Measurements from ENCODE around the gene SLIT3. TPM values are rescaled to one million over a fixed set of nuclear protein-coding genes. Genes with fewer than 3 reads are reported as not detected.

The SLIT3 gene
- total RNA-seq, 4 donors from 2014 or later, result 46.3 to 89.0 (median 68.0) TPM

- no peak for ATAC-seq (ENCODE audit: low FRiP score)
- no peak for TF ChIP-seq CTCF (IDR thresholded peaks at IDR 0.05)
- no peak for DNase-seq (ENCODE audit: low spot score)
These were observed 326.9 kb downstream of the SLIT3 start for GRCh38 chr5:168974082-168974481.

- DNase-seq (ENCODE audit: low spot score) (no peak), ATAC-seq (ENCODE audit: low FRiP score) (no peak)
- no peak for TF ChIP-seq CTCF (IDR thresholded peaks at IDR 0.05)
These were observed 328.2 kb downstream of the SLIT3 start for GRCh38 chr5:168972731-168973130.

GRCh38 chr5:168971100-168971499 lies 329.8 kb downstream of the SLIT3 start:
- TF ChIP-seq CTCF (IDR thresholded peaks at IDR 0.05), result no peak
- ATAC-seq (ENCODE audit: low FRiP score) (no peak), DNase-seq (ENCODE audit: low spot score) (no peak)

- no peak for ATAC-seq (ENCODE audit: low FRiP score)
- no peak for DNase-seq (ENCODE audit: low spot score)
- TF ChIP-seq CTCF (IDR thresholded peaks at IDR 0.05), result no peak
These were observed 331.5 kb downstream of the SLIT3 start for GRCh38 chr5:168969326-168969886.

GRCh38 chr5:168967882-168968620 lies 332.9 kb downstream of the SLIT3 start:
- peak; percentile 3 for ATAC-seq (ENCODE audit: low FRiP score)

GRCh38 chr5:168965638-168966037 lies 335.3 kb downstream of the SLIT3 start:
- ATAC-seq (ENCODE audit: low FRiP score) (no peak), DNase-seq (ENCODE audit: low spot score) (no peak)
- no peak for TF ChIP-seq CTCF (IDR thresholded peaks at IDR 0.05)

More at GRCh38 chr5:168967882-168968620, 332.9 kb downstream of the SLIT3 start:
- no peak for DNase-seq (ENCODE audit: low spot score)
- no peak for TF ChIP-seq CTCF (IDR thresholded peaks at IDR 0.05)

GRCh38 chr5:168964182-168964581 lies 336.8 kb downstream of the SLIT3 start:
- ATAC-seq (ENCODE audit: low FRiP score) (no peak), DNase-seq (ENCODE audit: low spot score) (no peak)
- no peak for TF ChIP-seq CTCF (IDR thresholded peaks at IDR 0.05)

Measured in omental fat pad (tissue), 4 donors.